ENCODE data around the gene ZEB1. TPM values are rescaled to one million over a fixed set of nuclear protein-coding genes. Genes with fewer than 3 reads are reported as not detected.

The ZEB1 gene
- total and polyA plus RNA-seq, 7 donors = 5.5 to 255 (median 215) TPM

DNA sequence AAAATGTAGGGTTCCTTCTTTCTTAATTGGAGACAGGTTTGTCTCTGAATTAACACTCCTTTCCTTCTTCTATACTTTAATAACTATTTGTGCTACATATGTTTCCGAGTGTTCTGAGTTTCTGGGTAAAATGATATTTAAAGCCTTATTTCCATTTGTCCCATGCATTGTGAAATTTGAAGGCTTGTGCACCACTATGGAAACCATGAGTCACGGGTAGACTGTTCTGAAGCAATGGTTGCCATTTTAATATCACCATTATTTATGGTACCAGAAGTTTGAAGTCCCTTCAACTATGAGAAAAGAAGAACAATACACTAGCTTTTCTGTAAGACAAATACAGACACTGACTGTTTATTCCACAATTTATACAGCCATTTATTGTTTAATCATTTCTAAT, 44.7 kb upstream of the ZEB1 start:
- Histone ChIP-seq H3K9me3 (no peaks in the 10 kb centered on the region), H3K4me1 (no peaks in the 10 kb centered on the region), H3K27me3 (no peaks in the 10 kb centered on the region), H3K36me3 (no peaks in the 10 kb centered on the region), H3K27ac (no peak overlapping the region), H3K4me3 (no peak overlapping the region)
- intact Hi-C loops (cut with DNase I) = no loop called here
- 79 to 84% methylated on average over 2 of the region's 2 CpGs for WGBS, 2 donors
- TF ChIP-seq POLR2AphosphoS5 (IDR thresholded peaks at IDR 0.05) = no peak
- no peak for TF ChIP-seq EP300 (IDR thresholded peaks at IDR 0.05)
- no peak for TF ChIP-seq CTCF (IDR thresholded peaks at IDR 0.05)
- no peak for DNase-seq

GRCh38 chr10:31278279-31278941, 40.6 kb upstream of the ZEB1 start:
- H3K27me3 ChIP-seq = no peaks in the 10 kb centered on the region
- TF ChIP-seq POLR2A (IDR thresholded peaks at IDR 0.05) (no peak), EP300 (IDR thresholded peaks at IDR 0.05) (no peak), CTCF (IDR thresholded peaks at IDR 0.05) (no peak), POLR2AphosphoS5 (IDR thresholded peaks at IDR 0.05) (no peak)
- no peak overlapping the region for H3K27ac ChIP-seq
- peaks cover 0 to 6% (median 0%) of the 10 kb centered on the region in 4 donors for H3K9me3 ChIP-seq
- no peak for DNase-seq
- no peaks in the 10 kb centered on the region for H3K4me1 ChIP-seq
- H3K4me3 ChIP-seq = no peak overlapping the region
- H3K36me3 ChIP-seq = no peaks in the 10 kb centered on the region
- intact Hi-C loops (cut with DNase I) = no loop called here
- 90 to 94% methylated on average over 3 of the region's 3 CpGs for WGBS, 2 donors

DNA sequence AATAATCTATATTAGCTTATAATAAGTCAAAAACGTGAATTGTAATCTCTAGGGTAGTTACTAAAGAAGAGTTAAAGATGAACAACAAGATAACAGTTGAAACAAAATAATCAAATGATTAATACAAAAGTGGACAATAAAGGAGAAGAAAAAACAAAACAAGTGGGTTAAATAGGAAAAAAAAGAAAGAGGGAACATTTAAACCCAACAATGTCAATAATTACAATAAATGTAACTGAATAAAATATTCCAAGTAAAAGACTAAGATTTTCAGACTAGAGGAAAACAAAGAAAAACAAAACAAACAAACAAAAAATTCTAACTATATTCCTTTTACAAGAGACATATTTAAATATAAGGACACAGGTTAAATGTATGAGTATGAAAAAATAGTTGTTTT, 38.0 kb upstream of the ZEB1 start:
- Histone ChIP-seq H3K9me3 (peaks cover 0 to 6% (median 0%) of the 10 kb centered on the region in 4 donors), H3K27me3 (no peaks in the 10 kb centered on the region), H3K36me3 (no peaks in the 10 kb centered on the region), H3K27ac (no peak overlapping the region), H3K4me3 (no peak overlapping the region), H3K4me1 (no peaks in the 10 kb centered on the region)
- intact Hi-C loops (cut with DNase I) = no loop called here
- WGBS, 2 donors = 32 to 71% methylated on average over 1 of the region's 1 CpG
- TF ChIP-seq EP300 (IDR thresholded peaks at IDR 0.05) (no peak), POLR2A (IDR thresholded peaks at IDR 0.05) (no peak), POLR2AphosphoS5 (IDR thresholded peaks at IDR 0.05) (no peak)
- DNase-seq = no peak

DNA sequence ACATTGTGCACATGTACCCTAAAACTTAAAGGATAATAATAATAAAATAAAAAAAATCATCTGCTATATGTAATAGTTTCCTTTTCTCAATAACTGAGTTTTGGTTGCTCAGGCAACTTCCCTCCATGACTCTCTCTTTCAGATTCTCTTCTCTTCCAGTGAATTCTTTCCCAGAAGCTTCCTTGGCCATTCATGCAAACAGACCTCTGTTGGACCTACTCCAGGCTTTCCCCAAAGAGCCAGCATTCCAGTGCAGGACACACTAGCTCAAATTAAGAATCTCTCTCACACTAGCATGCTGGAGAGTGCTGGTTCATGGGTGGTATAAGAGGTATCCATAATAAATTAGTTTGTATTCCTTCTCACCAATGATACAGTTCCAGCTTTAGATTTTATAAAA, 31.0 kb upstream of the ZEB1 start:
- Histone ChIP-seq H3K27ac (no peak overlapping the region), H3K4me3 (no peak overlapping the region), H3K36me3 (no peaks in the 10 kb centered on the region), H3K4me1 (peaks cover 0 to 3% (median 0%) of the 10 kb centered on the region in 4 donors), H3K27me3 (no peaks in the 10 kb centered on the region), H3K9me3 (no peaks in the 10 kb centered on the region)
- no peak for DNase-seq
- TF ChIP-seq POLR2A (IDR thresholded peaks at IDR 0.05) (no peak), CTCF (IDR thresholded peaks at IDR 0.05) (no peak), POLR2AphosphoS5 (IDR thresholded peaks at IDR 0.05) (no peak), EP300 (IDR thresholded peaks at IDR 0.05) (no peak)
- intact Hi-C loops (cut with DNase I) = no loop called here

DNA sequence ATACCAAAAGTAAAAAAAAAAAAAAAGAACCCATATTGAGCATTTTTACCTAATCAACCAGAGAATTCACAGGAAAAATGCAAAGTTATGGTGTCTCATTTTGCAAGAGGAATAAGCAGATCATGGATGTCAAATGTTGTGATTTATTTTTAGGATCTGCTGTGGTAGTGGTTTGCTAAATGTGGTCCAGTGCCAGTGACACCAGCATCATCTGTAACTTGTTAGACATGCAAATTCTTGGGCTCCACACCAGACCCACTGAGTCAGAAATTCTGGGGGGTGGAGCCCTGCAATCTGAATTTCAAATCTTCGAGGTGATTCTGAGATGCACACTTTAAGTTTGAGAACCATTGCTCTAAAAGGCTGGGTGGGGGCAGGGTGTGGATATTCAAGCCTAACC, 30.1 kb upstream of the ZEB1 start:
- TF ChIP-seq POLR2AphosphoS5 (IDR thresholded peaks at IDR 0.05) (no peak), EP300 (IDR thresholded peaks at IDR 0.05) (no peak), CTCF (IDR thresholded peaks at IDR 0.05) (no peak)
- intact Hi-C loops (cut with DNase I) = no loop called here
- no peaks in the 10 kb centered on the region for H3K9me3 ChIP-seq
- H3K4me1 ChIP-seq = peaks cover 0 to 3% (median 0%) of the 10 kb centered on the region in 4 donors
- no peaks in the 10 kb centered on the region for H3K36me3 ChIP-seq
- no peak for DNase-seq
- no peaks in the 10 kb centered on the region for H3K27me3 ChIP-seq
- H3K27ac ChIP-seq = no peak overlapping the region
- H3K4me3 ChIP-seq = no peak overlapping the region
- WGBS, 2 donors = 68 to 83% methylated on average over 1 of the region's 1 CpG

Measured in sigmoid colon (tissue), 7 donors.